ENCODE measurements around the gene ZNF579. TPM values are rescaled to one million over a fixed set of nuclear protein-coding genes. Genes with fewer than 3 reads are reported as not detected.
"Not testable (repeated sequence)": the region's sequence is repeated elsewhere in the genome, so short reads cannot be mapped to it uniquely, and the experiment has no call there.

The ZNF579 gene
- total and polyA plus RNA-seq, 4 donors: 0.63 to 13.1 (median 12.7) TPM

- H3K9me3 ChIP-seq (ENCODE audit: control insufficient read depth, low read length); H3K36me3 ChIP-seq (ENCODE audit: control insufficient read depth in 1 of 2, insufficient read depth in 2 of 2, low read length in 1 of 2); intact Hi-C loops (cut with DNase I); H3K4me1 ChIP-seq (ENCODE audit: control insufficient read depth in 1 of 2, insufficient read depth in 2 of 2, low read length in 2 of 2); H3K4me3 ChIP-seq (ENCODE audit: low read length in 2 of 2); H3K27me3 ChIP-seq (ENCODE audit: control insufficient read depth in 1 of 2, insufficient read depth in 2 of 2, low read length in 1 of 2); H3K27ac ChIP-seq (ENCODE audit: low read depth in 1 of 2, low read length in 2 of 2); DNase-seq; ATAC-seq (ENCODE audit: low FRiP score): not testable (repeated sequence)
- WGBS, 2 donors: 89 to 92% methylated on average over 5 of the region's 5 CpGs
Measured at GRCh38 chr19:55569477-55569876, 11.2 kb downstream of the ZNF579 start.

GRCh38 chr19:55567708-55568328 is 12.8 kb downstream of the ZNF579 start:
- intact Hi-C loops (cut with DNase I): no loop called here

GRCh38 chr19:55566823-55567222 is 13.8 kb downstream of the ZNF579 start:
- Histone ChIP-seq H3K27ac (ENCODE audit: low read depth in 1 of 2, low read length in 2 of 2) (no peak overlapping the region), H3K27me3 (ENCODE audit: control insufficient read depth in 1 of 2, insufficient read depth in 2 of 2, low read length in 1 of 2) (no peaks in the 10 kb centered on the region), H3K36me3 (ENCODE audit: control insufficient read depth in 1 of 2, insufficient read depth in 2 of 2, low read length in 1 of 2) (no peaks in the 10 kb centered on the region), H3K4me1 (ENCODE audit: control insufficient read depth in 1 of 2, insufficient read depth in 2 of 2, low read length in 2 of 2) (no peaks in the 10 kb centered on the region), H3K9me3 (ENCODE audit: control insufficient read depth, low read length) (no peaks in the 10 kb centered on the region), H3K4me3 (ENCODE audit: low read length in 2 of 2) (no peak overlapping the region)
- DNase-seq (no peak), ATAC-seq (ENCODE audit: low FRiP score) (no peak)
- intact Hi-C loops (cut with DNase I): no loop called here
- WGBS, 2 donors: 29 to 37% methylated on average over 9 of the region's 9 CpGs

More at GRCh38 chr19:55567708-55568328, 12.8 kb downstream of the ZNF579 start:
- Histone ChIP-seq H3K4me1 (ENCODE audit: control insufficient read depth in 1 of 2, insufficient read depth in 2 of 2, low read length in 2 of 2) (no peaks in the 10 kb centered on the region), H3K36me3 (ENCODE audit: control insufficient read depth in 1 of 2, insufficient read depth in 2 of 2, low read length in 1 of 2) (no peaks in the 10 kb centered on the region), H3K4me3 (ENCODE audit: low read length in 2 of 2) (no peak overlapping the region), H3K27me3 (ENCODE audit: control insufficient read depth in 1 of 2, insufficient read depth in 2 of 2, low read length in 1 of 2) (no peaks in the 10 kb centered on the region), H3K9me3 (ENCODE audit: control insufficient read depth, low read length) (no peaks in the 10 kb centered on the region), H3K27ac (ENCODE audit: low read depth in 1 of 2, low read length in 2 of 2) (no peak overlapping the region)
- DNase-seq (no peak), ATAC-seq (ENCODE audit: low FRiP score) (no peak)

GRCh38 chr19:55563261-55563690 is 17.4 kb downstream of the ZNF579 start:
- H3K36me3 ChIP-seq (ENCODE audit: control insufficient read depth in 1 of 2, insufficient read depth in 2 of 2, low read length in 1 of 2): no peaks in the 10 kb centered on the region
- no peak for ATAC-seq (ENCODE audit: low FRiP score)
- no peak overlapping the region for H3K4me3 ChIP-seq (ENCODE audit: low read length in 2 of 2)
- peaks cover 2% of the 10 kb centered on the region for H3K9me3 ChIP-seq (ENCODE audit: control insufficient read depth, low read length)
- no peaks in the 10 kb centered on the region for H3K27me3 ChIP-seq (ENCODE audit: control insufficient read depth in 1 of 2, insufficient read depth in 2 of 2, low read length in 1 of 2)
- DNase-seq: no peak
- WGBS, 2 donors: 10 to 12% methylated on average over 12 of the region's 12 CpGs
- no peaks in the 10 kb centered on the region for H3K4me1 ChIP-seq (ENCODE audit: control insufficient read depth in 1 of 2, insufficient read depth in 2 of 2, low read length in 2 of 2)
- H3K27ac ChIP-seq (ENCODE audit: low read depth in 1 of 2, low read length in 2 of 2): no peak overlapping the region
- intact Hi-C loops (cut with DNase I): no loop called here

- no peak overlapping the region for H3K4me3 ChIP-seq (ENCODE audit: low read length in 2 of 2)
- 73 to 85% methylated on average over 9 of the region's 9 CpGs for whole genome bisulfite sequencing, 2 donors
- no peaks in the 10 kb centered on the region for H3K27me3 ChIP-seq (ENCODE audit: control insufficient read depth in 1 of 2, insufficient read depth in 2 of 2, low read length in 1 of 2)
- peaks cover 2% of the 10 kb centered on the region for H3K9me3 ChIP-seq (ENCODE audit: control insufficient read depth, low read length)
- DNase-seq: no peak
- intact Hi-C loops (cut with DNase I): no loop called here
- H3K36me3 ChIP-seq (ENCODE audit: control insufficient read depth in 1 of 2, insufficient read depth in 2 of 2, low read length in 1 of 2): no peaks in the 10 kb centered on the region
- no peak for ATAC-seq (ENCODE audit: low FRiP score)
- H3K4me1 ChIP-seq (ENCODE audit: control insufficient read depth in 1 of 2, insufficient read depth in 2 of 2, low read length in 2 of 2): no peaks in the 10 kb centered on the region
- H3K27ac ChIP-seq (ENCODE audit: low read depth in 1 of 2, low read length in 2 of 2): no peak overlapping the region
Measured at GRCh38 chr19:55559684-55560083, 21.0 kb downstream of the ZNF579 start.

- no peaks in the 10 kb centered on the region for H3K9me3 ChIP-seq (ENCODE audit: control insufficient read depth, low read length)
- intact Hi-C loops (cut with DNase I): no loop called here
- no peaks in the 10 kb centered on the region for H3K4me1 ChIP-seq (ENCODE audit: control insufficient read depth in 1 of 2, insufficient read depth in 2 of 2, low read length in 2 of 2)
- H3K36me3 ChIP-seq (ENCODE audit: control insufficient read depth in 1 of 2, insufficient read depth in 2 of 2, low read length in 1 of 2): no peaks in the 10 kb centered on the region
- H3K4me3 ChIP-seq (ENCODE audit: low read length in 2 of 2): no peak overlapping the region
- ATAC-seq (ENCODE audit: low FRiP score): no peak
- 75 to 77% methylated on average over 8 of the region's 8 CpGs for WGBS, 2 donors
- no peak overlapping the region for H3K27ac ChIP-seq (ENCODE audit: low read depth in 1 of 2, low read length in 2 of 2)
- DNase-seq: no peak
- no peaks in the 10 kb centered on the region for H3K27me3 ChIP-seq (ENCODE audit: control insufficient read depth in 1 of 2, insufficient read depth in 2 of 2, low read length in 1 of 2)
Measured at GRCh38 chr19:55554741-55555152, 25.9 kb downstream of the ZNF579 start.

- no peak for ATAC-seq (ENCODE audit: low FRiP score)
- Histone ChIP-seq H3K4me1 (ENCODE audit: control insufficient read depth in 1 of 2, insufficient read depth in 2 of 2, low read length in 2 of 2) (no peaks in the 10 kb centered on the region), H3K27me3 (ENCODE audit: control insufficient read depth in 1 of 2, insufficient read depth in 2 of 2, low read length in 1 of 2) (no peaks in the 10 kb centered on the region), H3K27ac (ENCODE audit: low read depth in 1 of 2, low read length in 2 of 2) (no peak overlapping the region), H3K9me3 (ENCODE audit: control insufficient read depth, low read length) (no peaks in the 10 kb centered on the region), H3K36me3 (ENCODE audit: control insufficient read depth in 1 of 2, insufficient read depth in 2 of 2, low read length in 1 of 2) (no peaks in the 10 kb centered on the region), H3K4me3 (ENCODE audit: low read length in 2 of 2) (no peak overlapping the region)
- 90 to 93% methylated on average over 9 of the region's 9 CpGs for WGBS, 2 donors
- intact Hi-C loops (cut with DNase I): no loop called here
- DNase-seq: no peak
Measured at GRCh38 chr19:55554302-55554701, 26.3 kb downstream of the ZNF579 start.

- intact Hi-C loops (cut with DNase I): no loop called here
- ATAC-seq (ENCODE audit: low FRiP score): no peak
Measured at GRCh38 chr19:55553217-55554182, 27.1 kb downstream of the ZNF579 start.

GRCh38 chr19:55552620-55553019 is 28.0 kb downstream of the ZNF579 start:
- Histone ChIP-seq H3K4me1 (ENCODE audit: control insufficient read depth in 1 of 2, insufficient read depth in 2 of 2, low read length in 2 of 2) (no peaks in the 10 kb centered on the region), H3K27me3 (ENCODE audit: control insufficient read depth in 1 of 2, insufficient read depth in 2 of 2, low read length in 1 of 2) (no peaks in the 10 kb centered on the region), H3K36me3 (ENCODE audit: control insufficient read depth in 1 of 2, insufficient read depth in 2 of 2, low read length in 1 of 2) (no peaks in the 10 kb centered on the region), H3K27ac (ENCODE audit: low read depth in 1 of 2, low read length in 2 of 2) (no peak overlapping the region), H3K9me3 (ENCODE audit: control insufficient read depth, low read length) (no peaks in the 10 kb centered on the region), H3K4me3 (ENCODE audit: low read length in 2 of 2) (no peak overlapping the region)
- intact Hi-C loops (cut with DNase I): no loop called here
- DNase-seq (no peak), ATAC-seq (ENCODE audit: low FRiP score) (no peak)
- WGBS, 2 donors: 50 to 51% methylated on average over 13 of the region's 13 CpGs

More at GRCh38 chr19:55553217-55554182, 27.1 kb downstream of the ZNF579 start:
- no peak for DNase-seq
- Histone ChIP-seq H3K4me3 (ENCODE audit: low read length in 2 of 2) (no peak overlapping the region), H3K36me3 (ENCODE audit: control insufficient read depth in 1 of 2, insufficient read depth in 2 of 2, low read length in 1 of 2) (no peaks in the 10 kb centered on the region), H3K27ac (ENCODE audit: low read depth in 1 of 2, low read length in 2 of 2) (no peak overlapping the region), H3K4me1 (ENCODE audit: control insufficient read depth in 1 of 2, insufficient read depth in 2 of 2, low read length in 2 of 2) (no peaks in the 10 kb centered on the region), H3K9me3 (ENCODE audit: control insufficient read depth, low read length) (no peaks in the 10 kb centered on the region), H3K27me3 (ENCODE audit: control insufficient read depth in 1 of 2, insufficient read depth in 2 of 2, low read length in 1 of 2) (no peaks in the 10 kb centered on the region)
- 63 to 66% methylated on average over 13 of the region's 13 CpGs for WGBS, 2 donors
